ENCODE data around the gene GANAB. TPM values are rescaled to one million over a fixed set of nuclear protein-coding genes. Genes with fewer than 3 reads are reported as not detected.

The GANAB gene
- total and polyA plus RNA-seq, 2 of the 13 experiments (the other 11 are each of a cell fraction or from before 2014, with no cell fraction given) = 99.5 to 234 TPM

DNA sequence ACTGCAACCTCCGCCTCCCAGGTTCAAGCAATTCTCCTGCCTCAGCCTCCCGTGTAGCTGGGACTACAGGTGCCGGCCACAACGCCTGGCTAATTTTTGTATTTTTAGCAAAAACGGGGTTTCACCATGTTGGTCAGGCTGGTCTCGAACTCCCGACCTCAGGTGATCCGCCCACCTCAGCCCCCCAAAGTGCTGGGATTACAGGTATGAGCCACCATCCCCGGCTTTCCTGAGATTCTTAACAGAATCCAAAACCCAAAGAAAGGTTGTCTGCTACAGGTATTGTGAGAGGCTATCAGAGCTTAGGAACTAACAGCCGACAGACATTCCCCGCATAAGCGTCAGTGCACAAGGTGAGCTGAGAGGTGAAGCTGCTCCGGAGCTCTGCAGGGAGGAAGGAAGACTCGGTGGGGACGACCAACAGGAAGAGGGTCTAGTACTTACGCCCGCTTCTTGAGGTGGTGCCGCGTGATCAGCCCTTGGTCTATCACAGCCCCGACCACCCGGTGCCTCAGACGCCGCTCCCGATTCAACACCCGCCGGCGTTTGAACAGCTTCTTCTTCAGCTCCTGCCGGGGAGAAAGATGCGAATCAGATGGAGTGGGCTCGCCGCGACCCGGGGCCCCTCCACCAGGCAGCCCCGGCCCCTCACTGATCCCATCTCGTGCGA is 18.1 kb upstream of the GANAB start (continued):
- TF ChIP-seq, protein P1, sequence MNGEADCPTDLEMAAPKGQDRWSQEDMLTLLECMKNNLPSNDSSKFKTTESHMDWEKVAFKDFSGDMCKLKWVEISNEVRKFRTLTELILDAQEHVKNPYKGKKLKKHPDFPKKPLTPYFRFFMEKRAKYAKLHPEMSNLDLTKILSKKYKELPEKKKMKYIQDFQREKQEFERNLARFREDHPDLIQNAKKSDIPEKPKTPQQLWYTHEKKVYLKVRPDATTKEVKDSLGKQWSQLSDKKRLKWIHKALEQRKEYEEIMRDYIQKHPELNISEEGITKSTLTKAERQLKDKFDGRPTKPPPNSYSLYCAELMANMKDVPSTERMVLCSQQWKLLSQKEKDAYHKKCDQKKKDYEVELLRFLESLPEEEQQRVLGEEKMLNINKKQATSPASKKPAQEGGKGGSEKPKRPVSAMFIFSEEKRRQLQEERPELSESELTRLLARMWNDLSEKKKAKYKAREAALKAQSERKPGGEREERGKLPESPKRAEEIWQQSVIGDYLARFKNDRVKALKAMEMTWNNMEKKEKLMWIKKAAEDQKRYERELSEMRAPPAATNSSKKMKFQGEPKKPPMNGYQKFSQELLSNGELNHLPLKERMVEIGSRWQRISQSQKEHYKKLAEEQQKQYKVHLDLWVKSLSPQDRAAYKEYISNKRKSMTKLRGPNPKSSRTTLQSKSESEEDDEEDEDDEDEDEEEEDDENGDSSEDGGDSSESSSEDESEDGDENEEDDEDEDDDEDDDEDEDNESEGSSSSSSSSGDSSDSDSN (CRISPR knock-in tag; IDR thresholded peaks at IDR 0.05) = no peak
- TF ChIP-seq, protein P2, sequence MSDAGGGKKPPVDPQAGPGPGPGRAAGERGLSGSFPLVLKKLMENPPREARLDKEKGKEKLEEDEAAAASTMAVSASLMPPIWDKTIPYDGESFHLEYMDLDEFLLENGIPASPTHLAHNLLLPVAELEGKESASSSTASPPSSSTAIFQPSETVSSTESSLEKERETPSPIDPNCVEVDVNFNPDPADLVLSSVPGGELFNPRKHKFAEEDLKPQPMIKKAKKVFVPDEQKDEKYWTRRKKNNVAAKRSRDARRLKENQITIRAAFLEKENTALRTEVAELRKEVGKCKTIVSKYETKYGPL (CRISPR knock-in tag; IDR thresholded peaks at IDR 0.05) = no peak
- TF ChIP-seq NFIB (CRISPR knock-in tag; IDR thresholded peaks at IDR 0.05; ENCODE audit: borderline replicate concordance) (no peak), PRPF4 (IDR thresholded peaks at IDR 0.05; ENCODE audit: low read depth, low read length, poor library complexity, severe bottlenecking) (no peak), KDM4B (CRISPR knock-in tag; IDR thresholded peaks at IDR 0.05) (no peak), ZNF549 (CRISPR knock-in tag; IDR thresholded peaks at IDR 0.05) (peak; percentile 48; the same call in 1 of the 2 replicates), ZMYM3 (CRISPR knock-in tag; IDR thresholded peaks at IDR 0.05) (peak; percentile 73), ZFP90 (CRISPR knock-in tag; IDR thresholded peaks at IDR 0.05; ENCODE audit: borderline replicate concordance) (peak; percentile 20; the same call in 1 of the 2 replicates), PHF21A (CRISPR knock-in tag; IDR thresholded peaks at IDR 0.05) (no peak), YEATS4 (CRISPR knock-in tag; IDR thresholded peaks at IDR 0.05; ENCODE audit: borderline replicate concordance) (0 out of 2 replicates have a peak, but pooled peaks have one; percentile 37), NFKBIZ (CRISPR knock-in tag; IDR thresholded peaks at IDR 0.05) (no peak), NAIF1 (CRISPR knock-in tag; IDR thresholded peaks at IDR 0.05; ENCODE audit: borderline replicate concordance) (no peak; the same call in 1 of the 2 replicates), AKAP8 (CRISPR knock-in tag; IDR thresholded peaks at IDR 0.05) (0 out of 2 replicates have a peak, but pooled peaks have one; percentile 0), GFI1 (CRISPR knock-in tag; IDR thresholded peaks at IDR 0.05; ENCODE audit: borderline replicate concordance) (no peak), BRD4 (CRISPR knock-in tag; IDR thresholded peaks at IDR 0.05) (no peak), SP4 (CRISPR knock-in tag; IDR thresholded peaks at IDR 0.05) (no peak), MAFF (IDR thresholded peaks at IDR 0.05; ENCODE audit: low read depth, low read length) (no peak), ZNF670 (CRISPR knock-in tag; IDR thresholded peaks at IDR 0.05; ENCODE audit: borderline replicate concordance) (0 out of 2 replicates have a peak, but pooled peaks have one; percentile 20), SIN3B (IDR thresholded peaks at IDR 0.05; ENCODE audit: low read length) (no peak), MYC (CRISPR knock-in tag; IDR thresholded peaks at IDR 0.05; ENCODE audit: borderline replicate concordance) (no peak)
- TF ChIP-seq, protein P3, sequence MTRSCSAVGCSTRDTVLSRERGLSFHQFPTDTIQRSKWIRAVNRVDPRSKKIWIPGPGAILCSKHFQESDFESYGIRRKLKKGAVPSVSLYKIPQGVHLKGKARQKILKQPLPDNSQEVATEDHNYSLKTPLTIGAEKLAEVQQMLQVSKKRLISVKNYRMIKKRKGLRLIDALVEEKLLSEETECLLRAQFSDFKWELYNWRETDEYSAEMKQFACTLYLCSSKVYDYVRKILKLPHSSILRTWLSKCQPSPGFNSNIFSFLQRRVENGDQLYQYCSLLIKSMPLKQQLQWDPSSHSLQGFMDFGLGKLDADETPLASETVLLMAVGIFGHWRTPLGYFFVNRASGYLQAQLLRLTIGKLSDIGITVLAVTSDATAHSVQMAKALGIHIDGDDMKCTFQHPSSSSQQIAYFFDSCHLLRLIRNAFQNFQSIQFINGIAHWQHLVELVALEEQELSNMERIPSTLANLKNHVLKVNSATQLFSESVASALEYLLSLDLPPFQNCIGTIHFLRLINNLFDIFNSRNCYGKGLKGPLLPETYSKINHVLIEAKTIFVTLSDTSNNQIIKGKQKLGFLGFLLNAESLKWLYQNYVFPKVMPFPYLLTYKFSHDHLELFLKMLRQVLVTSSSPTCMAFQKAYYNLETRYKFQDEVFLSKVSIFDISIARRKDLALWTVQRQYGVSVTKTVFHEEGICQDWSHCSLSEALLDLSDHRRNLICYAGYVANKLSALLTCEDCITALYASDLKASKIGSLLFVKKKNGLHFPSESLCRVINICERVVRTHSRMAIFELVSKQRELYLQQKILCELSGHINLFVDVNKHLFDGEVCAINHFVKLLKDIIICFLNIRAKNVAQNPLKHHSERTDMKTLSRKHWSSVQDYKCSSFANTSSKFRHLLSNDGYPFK (CRISPR knock-in tag; IDR thresholded peaks at IDR 0.05; ENCODE audit: borderline replicate concordance) = no peak; the same call in 1 of the 2 replicates
- TF ChIP-seq, protein P4, sequence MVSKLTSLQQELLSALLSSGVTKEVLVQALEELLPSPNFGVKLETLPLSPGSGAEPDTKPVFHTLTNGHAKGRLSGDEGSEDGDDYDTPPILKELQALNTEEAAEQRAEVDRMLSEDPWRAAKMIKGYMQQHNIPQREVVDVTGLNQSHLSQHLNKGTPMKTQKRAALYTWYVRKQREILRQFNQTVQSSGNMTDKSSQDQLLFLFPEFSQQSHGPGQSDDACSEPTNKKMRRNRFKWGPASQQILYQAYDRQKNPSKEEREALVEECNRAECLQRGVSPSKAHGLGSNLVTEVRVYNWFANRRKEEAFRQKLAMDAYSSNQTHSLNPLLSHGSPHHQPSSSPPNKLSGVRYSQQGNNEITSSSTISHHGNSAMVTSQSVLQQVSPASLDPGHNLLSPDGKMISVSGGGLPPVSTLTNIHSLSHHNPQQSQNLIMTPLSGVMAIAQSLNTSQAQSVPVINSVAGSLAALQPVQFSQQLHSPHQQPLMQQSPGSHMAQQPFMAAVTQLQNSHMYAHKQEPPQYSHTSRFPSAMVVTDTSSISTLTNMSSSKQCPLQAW (CRISPR knock-in tag; IDR thresholded peaks at IDR 0.05) = no peak
